Putamen (tissue), 1 donor: ENCODE results near the gene HSD17B12.
"Not testable (repeated sequence)": the region's sequence is repeated elsewhere in the genome, so short reads cannot be mapped to it uniquely, and the experiment has no call there.

Experiments
- DNase-seq: peaks from one replicate; pipeline ENCODE4 v3.0.0-alpha.2; 2016; ENCODE audit warnings: low spot score

HSD17B12 gene

DNA sequence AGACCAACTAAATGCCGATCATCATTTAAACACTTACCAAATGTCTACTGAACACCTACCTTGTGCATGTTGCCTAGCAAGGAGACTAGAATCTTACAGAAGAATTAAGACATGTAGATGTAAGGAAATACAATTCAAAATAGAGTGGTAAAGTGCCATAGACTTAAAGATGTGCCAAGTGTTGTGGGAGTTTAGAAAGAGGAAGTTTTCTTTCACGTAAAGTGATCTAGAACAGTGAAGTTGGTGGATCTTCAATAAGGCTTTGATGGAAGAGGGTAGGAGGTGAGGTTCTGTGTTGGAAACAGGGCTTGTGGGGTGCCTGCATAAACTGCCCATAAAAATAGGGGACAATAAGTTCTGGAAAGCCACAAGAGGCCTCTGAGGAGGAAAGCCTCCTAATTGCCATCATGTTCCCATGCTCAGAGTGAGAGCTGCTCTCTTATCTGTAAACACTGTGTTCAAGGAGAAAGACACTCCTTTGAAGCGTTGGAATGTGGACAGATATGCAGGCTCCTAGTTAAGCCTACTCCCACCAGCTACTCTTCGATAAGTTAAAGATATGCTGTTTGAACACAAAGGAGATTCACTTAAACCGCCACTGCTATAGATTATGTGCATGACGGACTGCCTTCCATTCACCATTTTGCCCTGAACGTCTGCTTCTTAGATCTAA, 66.7 kb downstream of the HSD17B12 start:
- no peak for DNase-seq

DNA sequence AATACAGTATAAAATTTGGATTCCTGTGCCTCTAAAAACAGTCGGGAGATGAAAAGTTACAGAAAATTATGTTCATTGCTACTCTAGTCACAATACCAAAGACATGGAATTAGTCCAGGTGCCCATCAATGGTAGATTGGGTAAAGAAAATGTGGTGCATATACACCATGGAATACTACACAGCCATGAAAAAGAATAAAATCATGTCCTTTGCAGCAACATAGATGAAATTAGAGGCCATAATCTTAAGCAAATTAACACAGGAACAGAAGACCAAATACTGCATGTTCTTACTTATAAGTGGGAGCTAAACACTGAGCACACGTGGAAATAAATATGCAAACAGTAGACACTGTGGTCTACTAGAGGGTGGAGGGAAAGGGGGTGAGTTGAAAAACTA, 67.6 kb downstream of the HSD17B12 start:
- no peak for DNase-seq

DNA sequence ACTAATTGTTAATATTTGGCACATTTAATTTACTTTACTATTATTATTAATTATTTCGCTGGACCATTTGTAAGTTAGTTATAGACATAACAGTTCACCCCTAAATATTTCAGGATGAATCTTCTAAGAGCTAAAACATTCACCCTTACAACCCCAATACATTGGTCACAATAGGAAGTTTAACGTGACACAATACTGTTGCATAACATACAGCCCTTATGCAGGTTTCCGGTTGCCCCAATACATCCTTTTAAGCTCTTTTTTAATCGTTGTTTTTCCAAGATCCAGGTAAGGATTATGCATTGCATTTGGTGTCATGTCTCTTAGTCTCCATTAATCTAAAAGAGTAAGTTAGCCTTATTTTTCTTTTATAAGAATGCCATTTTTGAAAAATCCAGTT, 71.2 kb downstream of the HSD17B12 start:
- no peak for DNase-seq

DNA sequence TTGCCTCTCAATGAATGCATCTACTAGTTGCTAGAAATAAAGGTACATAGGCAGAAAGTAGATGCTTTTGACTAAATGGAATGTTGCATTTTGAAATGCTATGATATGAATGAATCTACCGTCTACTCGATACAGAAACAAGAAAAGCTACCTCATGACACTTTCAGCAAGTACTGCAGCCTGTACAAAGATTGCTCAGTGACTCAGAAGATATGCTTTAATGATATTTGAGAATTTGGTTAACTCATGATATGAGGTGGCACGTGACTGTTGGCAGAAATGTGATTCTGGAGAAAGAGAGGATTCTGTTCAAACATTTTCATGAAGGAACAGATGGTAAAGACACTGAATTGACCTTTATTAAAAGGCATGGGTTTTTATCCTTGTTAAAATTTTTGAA, 76.0 kb downstream of the HSD17B12 start:
- DNase-seq: no peak

DNA sequence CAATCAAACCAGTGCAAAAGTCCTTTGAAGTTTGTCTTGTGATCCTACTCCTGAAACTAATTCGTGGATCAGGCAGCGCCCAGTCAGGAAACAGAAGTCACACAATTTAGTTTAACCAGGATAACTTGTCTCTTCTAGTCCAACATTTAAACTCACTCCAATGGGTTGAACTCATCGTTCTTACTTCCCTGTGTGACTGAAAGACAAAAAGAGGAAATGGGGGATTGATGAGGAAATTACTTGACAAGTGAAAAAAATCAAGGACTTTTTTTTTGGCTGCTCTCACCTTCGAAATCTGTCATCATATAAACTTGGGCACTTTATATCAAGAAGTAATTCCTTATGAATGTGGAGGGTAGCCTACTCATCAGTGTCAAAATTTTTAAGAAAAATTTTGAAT, 78.4 kb downstream of the HSD17B12 start:
- DNase-seq: no peak

DNA sequence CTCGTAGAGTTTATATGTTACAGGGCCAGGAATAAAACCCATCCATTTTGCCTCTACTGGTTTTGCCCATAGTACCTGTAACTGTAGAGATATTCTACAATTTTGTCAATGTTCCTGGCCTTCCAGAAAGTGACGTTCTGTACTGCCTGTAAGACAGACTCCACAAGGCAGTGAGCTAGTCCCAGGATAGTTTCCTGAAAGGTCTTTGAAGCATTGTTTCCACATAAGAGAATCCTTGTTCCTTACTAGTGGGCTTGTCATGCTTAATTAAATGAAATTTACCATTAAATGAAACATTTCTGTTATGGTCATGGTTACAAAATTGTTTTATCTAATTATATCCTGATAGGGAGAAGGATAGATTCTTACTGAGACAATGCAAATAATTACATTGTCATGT, 80.4 kb downstream of the HSD17B12 start:
- no peak for DNase-seq

DNA sequence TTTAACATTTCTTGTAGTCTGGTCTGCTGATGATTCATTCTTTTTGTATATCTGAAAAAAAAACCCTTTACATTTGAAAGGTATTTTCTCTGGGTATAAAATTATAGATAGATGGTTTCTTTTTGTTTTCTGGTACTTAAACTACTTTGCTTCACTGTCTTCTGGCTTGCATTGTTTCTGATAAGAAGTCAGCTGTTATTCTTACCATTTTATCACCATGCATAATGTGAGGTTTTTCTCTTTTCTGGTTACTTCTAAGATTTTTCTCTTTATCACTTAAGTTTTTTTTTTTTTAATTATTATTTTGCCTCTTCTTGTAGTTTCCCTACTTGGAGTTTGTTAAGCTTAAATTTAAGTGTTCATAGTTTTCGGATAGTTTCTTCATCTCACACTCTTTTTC, 84.7 kb downstream of the HSD17B12 start:
- DNase-seq: no peak

DNA sequence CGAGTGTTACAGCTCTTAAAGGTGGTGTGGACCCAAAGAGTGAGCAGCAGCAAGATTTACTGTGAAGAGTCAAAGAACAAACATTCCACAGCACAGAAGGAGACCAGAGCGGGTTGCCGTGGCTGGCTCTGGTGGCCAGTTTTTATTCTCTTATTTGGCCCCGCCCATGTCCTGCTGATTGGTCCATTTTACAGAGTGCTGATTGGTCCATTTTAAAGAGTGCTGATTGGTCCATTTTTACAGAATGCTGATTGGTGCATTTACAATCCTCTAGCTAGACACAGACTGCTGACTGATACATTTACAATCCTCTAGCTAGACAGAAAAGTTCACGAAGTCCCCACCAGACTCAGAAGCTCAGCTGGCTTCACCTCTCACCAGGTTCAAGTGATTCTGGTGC, 88.1 kb downstream of the HSD17B12 start:
- not testable (repeated sequence) for DNase-seq

DNA sequence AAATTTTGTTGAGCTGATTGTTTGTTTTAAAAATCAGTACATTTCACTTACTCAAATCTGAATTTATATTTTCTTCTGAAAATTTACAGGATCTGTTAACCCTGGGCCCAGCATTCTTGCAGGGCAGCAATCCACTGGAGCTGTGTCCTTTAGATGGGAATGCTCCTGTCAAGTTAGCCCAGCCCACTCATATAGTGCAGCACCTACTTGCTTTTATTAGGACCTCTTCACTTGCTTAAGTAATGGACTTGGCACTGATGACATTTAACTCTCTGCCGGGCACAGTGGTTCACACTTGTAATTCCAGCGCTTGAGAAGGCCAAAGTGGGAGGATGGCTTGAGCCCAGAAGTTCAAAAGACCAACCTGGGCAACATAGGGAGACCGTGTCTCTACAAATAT, 89.6 kb downstream of the HSD17B12 start:
- no peak for DNase-seq

DNA sequence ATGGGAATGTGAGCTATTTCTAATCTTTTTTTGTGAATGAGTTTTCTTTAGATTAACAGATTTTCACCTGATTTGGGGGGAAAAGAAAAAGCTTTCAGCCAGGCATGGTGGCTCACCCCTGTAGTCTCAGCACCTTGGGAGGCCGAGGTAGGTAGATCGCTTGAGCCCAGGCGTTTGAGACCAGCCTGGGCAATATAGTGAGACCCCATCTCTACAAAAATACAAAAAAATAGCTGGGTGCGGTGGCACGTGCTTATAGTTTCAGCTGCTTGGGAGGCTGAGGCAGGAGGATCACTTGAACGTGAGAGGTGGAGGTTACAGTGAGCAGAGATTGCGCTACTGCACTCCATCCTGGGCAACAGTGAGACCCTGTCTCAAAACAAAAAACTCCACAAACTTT, 92.2 kb downstream of the HSD17B12 start:
- DNase-seq: no peak

DNA sequence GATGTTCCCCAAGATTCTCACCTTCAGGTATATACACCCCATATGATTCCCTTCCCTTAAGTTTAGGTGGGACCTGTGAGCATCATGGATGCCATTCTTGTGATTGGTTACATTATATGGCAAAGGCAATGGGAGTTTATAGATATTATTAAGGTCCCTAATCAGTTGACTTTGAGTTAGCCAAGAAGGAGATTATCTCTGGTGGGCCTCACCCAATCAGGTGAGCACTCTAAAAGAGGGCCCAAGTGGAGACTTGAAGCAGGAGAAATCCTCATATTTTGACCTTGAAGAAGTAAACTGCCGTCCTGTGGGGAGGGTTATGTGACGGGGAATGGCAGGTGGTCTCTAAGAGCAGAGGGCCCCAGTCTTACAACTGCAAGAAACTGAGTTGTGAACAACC, 94.2 kb downstream of the HSD17B12 start:
- no peak for DNase-seq

DNA sequence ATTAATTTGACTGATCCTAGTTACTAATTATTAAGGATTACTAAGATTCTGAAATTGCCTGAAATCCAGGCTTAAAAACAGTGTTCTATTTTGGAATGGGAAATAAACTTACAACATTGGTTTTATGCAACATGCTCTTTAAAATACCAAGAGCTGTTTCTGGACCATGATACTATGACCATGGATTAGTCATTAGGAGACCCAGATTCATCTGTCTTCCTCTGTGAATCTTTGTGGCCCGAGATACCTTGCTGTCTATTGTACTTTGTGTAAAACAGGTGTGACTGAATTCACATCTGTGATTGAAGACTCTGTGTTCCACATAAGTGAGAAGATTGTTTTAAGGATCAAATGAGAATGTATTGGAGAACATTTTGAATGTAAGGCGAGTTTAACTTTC, 98.8 kb downstream of the HSD17B12 start:
- no peak for DNase-seq

DNA sequence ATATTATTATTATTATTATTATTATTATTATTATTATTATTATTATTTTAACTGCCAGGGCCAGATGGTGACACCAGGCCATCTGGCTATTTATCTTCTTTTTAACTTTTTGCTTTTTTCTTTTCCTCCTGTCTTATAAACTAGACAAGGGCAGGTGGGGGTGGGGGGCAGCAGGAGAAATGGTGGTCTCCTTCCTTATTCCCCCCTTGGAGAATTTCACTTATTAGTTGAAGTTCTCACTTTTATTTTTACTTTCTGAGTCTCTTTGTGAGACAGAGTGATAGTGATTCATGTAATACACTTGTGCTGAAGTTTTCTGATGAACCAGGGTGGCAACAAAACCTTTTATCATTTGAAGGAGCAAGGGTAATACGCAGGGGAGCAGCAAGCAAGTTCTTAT, 103.8 kb downstream of the HSD17B12 start:
- no peak for DNase-seq

DNA sequence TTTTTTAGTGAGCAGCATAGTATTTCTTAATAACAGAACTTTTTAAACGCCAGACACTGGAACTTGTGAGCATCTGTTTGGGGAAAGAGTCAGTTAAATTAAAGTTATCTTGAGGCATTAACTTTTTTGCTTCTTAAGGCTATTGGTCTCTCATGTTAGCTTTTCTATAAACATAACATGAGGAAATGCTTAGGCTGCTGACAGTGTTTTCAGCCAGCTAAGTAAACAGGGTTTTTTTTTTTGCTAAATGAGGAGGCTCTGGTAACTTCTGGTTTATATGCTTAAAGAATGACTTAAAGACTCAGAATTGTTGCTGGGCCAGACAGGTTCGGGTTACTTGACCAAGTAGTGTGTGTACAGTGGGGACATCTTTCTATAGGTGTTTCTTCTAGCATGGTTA, 104.3 kb downstream of the HSD17B12 start:
- DNase-seq: no peak

DNA sequence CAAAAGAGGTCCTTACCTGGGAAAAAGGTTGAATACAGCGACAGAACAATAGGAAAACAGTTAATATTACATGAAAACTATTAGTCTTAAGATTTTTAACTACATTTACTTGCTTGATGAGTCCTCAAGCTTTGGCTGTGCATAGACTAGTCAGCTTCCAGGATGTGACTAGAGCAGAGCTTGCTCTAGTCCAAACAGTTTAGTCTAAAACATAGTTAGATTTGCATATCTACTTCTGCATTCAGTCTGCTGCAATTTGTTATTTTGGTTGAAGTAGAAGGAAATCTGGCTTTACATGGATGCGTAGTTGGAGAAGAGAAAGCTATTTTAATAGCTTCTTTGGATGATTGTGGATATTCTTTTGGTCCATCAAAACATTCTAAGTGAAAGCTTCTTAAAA, 104.8 kb downstream of the HSD17B12 start:
- no peak for DNase-seq

DNA sequence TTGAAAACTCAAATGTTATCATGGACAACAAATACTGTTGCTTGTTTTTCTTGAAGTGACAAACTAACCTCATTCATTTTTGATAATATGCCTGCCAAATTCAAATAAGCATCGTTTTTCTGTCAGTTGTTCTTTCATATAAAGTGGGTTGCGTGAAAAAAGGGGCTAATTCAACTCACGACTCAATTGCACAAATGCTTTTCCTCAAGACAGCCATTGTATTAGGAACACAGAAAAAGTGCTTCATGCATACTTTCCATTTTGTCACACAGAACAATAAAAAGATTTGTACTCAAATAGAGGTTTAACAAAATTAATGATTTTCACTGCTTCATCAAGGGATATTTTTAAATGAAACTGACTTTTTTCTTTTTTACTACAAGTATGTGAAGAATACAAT, 105.5 kb downstream of the HSD17B12 start:
- DNase-seq: no peak

DNA sequence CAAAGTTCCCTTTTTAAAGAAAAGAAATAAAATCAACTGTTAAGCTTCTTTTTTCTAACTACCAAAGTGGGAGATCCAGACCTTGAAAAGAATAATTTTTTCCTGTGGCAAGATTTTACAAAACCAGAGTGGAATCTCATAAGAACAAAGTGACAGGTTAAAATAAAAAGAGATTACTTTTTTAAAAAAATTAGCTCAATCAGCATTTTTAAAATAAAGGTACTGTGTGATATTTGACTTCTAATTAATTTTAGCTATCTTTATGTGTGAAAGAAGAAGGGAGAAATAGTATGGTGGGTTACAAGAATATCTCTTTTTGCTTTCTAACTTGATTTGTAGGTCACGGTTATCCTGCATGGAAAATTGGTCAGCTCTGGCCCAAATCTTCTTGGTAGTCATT, 107.3 kb downstream of the HSD17B12 start:
- DNase-seq: no peak

DNA sequence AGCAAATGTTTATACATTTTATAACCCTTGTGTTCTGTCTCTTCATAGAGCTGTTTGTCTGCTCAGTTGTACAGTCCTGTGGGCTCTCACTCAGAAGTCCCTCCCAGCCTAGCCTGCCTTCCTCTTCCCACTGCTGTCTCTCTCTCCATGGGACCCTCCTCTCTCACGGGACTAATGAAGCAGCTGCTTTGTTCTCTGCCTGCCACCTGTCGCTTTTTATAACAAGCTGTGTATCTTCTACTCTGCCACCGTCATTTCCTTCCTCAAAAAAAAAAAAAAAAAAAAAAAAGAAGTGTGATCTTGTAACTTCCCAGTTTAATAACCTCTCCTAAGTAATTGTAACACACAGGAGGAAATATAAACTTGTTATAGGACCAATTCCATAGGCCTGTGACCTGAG, 107.9 kb downstream of the HSD17B12 start:
- DNase-seq: no peak

DNA sequence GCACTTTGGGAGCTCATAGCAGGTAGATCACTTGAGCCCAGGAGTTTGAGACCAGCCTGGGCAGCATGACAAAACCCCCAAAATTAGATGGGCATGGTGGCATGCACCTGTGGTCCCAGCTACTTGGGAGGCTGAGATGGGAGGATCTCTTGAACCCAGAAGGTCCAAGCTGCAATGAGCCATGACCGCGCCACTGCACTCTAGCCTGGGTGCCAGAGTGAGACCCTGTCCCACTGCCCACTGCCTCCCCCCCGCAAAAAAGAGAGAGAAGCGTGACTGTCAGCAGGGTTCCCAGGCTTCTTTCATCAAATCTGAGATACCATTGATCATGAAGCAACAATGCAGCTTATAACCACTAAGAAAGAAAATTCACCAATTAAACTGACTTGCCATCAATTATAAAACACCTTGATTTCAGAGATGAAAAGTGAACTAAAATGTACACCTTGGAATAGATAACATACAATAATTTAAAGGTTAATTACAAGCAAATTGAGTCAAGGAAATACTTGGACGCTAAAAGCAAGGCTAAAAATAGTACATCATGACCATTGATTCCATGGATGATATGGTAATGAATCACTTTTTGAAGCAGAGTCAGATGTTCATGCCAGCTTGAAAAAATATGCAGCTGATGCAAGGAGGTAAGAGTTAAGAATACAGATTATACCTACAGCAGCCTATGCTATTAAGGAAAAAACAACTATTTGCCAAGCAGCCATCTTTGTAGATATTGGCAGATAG, 109.3 kb downstream of the HSD17B12 start:
- no peak for DNase-seq

DNA sequence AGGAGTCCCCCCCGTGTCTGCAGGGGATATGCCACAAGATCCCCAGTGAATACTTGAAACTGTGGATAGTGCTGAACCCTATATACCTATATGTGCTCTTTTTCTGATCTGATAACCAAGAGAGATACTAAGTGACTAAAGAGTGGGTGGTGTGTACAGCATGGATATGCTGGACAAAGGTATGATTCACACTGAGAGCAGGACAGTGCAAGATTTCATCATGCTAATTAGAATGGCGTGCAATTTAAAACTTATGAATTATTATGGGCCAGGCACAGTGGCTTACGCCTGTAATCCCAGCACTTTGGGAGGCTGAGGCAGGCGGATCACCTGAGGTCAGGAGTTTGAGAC, 109.9 kb downstream of the HSD17B12 start:
- DNase-seq: no peak

DNA sequence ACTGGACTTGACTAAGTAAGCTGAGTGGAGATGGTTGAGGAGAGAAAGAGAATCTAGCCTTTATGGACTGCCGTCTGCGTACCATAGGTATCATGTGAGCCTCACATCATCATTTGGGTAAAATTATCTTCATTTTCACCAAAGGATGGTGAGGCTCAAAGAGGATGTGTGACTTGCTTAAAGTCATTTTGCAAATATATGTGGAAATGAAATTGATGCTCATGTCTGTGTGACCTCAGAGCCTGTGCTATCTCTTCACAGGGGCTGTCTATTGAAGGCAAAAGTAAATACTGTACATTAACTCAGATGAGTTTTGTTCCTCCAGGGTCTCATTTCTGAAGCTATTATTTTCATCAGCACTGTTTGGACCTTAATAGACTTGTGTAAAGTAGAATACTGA, 116.8 kb downstream of the HSD17B12 start:
- no peak for DNase-seq

DNA sequence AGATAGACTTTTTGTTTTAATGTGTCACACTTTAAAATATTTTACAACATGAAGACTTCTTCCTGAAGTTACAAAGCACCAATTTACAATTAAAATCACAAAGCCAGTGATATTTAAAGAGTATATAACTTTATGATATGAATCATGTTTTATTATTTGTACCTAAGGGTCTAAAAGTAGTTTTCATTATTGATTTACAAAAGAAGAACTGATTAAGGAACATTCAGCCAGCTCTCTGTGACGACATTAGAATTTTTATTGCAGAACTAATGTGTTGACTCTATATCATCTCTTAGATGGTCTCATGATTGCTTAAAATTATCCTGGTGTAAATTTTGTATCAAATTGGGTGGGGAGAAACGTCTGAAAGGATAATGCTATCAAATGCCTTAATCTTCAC, 117.3 kb downstream of the HSD17B12 start:
- DNase-seq: no peak

DNA sequence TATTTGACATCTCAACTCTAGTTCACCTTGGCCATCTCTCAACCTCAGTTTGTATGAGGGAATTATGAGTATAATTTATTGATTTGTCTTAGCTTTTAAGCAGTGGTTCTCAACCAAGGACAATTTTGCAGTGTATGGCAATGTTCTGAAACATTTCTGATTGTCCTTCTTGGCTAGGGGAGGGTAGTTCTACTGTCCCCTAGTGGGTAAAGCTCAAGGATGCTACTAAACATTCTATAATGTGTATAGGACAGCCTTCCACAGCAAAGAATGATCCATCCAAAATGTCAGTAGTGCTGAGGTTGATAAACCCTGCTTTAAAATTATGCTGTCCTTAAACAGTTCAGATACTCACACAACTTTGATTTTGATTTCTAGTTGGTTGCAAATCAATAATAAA, 122.0 kb downstream of the HSD17B12 start:
- no peak for DNase-seq

DNA sequence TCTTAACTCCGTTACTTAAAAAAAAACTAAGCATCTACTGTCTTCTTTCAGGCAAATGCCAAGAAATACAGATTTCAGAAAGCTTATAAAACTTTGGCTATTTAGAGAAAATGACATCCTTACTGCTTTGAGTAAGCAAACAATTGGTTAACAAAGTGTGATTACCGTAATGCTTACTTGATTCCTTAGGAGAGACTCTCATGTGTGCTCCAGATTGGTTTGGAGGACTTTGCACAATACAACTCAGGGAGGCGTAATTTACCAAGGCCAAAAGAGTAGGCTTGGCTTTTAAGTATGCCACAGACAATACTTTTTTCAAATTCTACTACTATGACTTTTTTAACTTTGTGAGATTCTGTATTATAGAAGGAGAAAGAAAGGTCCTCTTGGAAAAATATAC, 123.2 kb downstream of the HSD17B12 start:
- no peak for DNase-seq
